ENCODE results near the gene NR2F1.

GRCh38 chr5:93604644-93605515 lies 21.9 kb downstream of the NR2F1 start:
- TF ChIP-seq CTCF (IDR thresholded peaks at IDR 0.05), result no peak
- TF ChIP-seq POLR2A (IDR thresholded peaks at IDR 0.05), result no peak
- TF ChIP-seq POLR2AphosphoS5 (IDR thresholded peaks at IDR 0.05; ENCODE audit: insufficient read depth in 1 of 2, low read depth in 1 of 2), result no peak

Measured in vagina (tissue), 2 donors.